Pericardium fibroblast (primary cell): ENCODE data around the gene TXLNG. TPM values are rescaled to one million over a fixed set of nuclear protein-coding genes. Genes with fewer than 3 reads are reported as not detected.

Experiments
- total RNA-seq: library from RNA; depleted of rRNA; stranded (reverse); fragments of >200 nt; gene quantifications from 2 replicates; pipeline ENCODE4 v1.2.3, GENCODE V29; 2015

Gene TXLNG
- total RNA-seq = 5.0 TPM in 2 replicates

GRCh38 chrX:16786139-16786790 lies at the start of gene TXLNG:
TSS of gene TXLNG (plus strand) at chrX:16786466. CDS start at chrX:16786488, 22 bp downstream.

GRCh38 chrX:16870095-16870861 lies 84.0 kb downstream of the TXLNG start, which contains the start of gene RBBP7:
TSS of gene RBBP7 (minus strand) at chrX:16870362. CDS start at chrX:16870053, 309 bp downstream.

Other genes starting within 250 kb of the TXLNG start
- gene S100G, start 136.3 kb upstream of the TXLNG start, total RNA-seq = not detected in 2 replicates
- 5.3 and 7.3 TPM in 2 replicates for gene CTPS2, start 73.8 kb upstream of the TXLNG start, total RNA-seq
- 15.3 and 20.9 TPM in 2 replicates for gene SYAP1, start 66.9 kb upstream of the TXLNG start, total RNA-seq
- 71.8 and 83.3 TPM in 2 replicates for gene RBBP7, start 83.9 kb downstream of the TXLNG start, total RNA-seq
- gene REPS2, start 160.2 kb downstream of the TXLNG start, total RNA-seq = 0.94 and 1.9 TPM in 2 replicates